ENCODE results near the gene HPCA.

GRCh38 chr1:32873484-32873883 is 12.8 kb upstream of the HPCA start:
- TF ChIP-seq CTCF (IDR thresholded peaks at IDR 0.05) (no peak), POLR2A (IDR thresholded peaks at IDR 0.05) (no peak), POLR2AphosphoS5 (IDR thresholded peaks at IDR 0.05) (no peak), EP300 (IDR thresholded peaks at IDR 0.05) (no peak)
